AG10803 (cell line): ENCODE results near the gene SLC2A2.
A peak's percentile ranks its signal among the peaks of the same experiment; 100 is the strongest.

Experiments
- DNase-seq: peaks from one replicate; pipeline ENCODE4 v3.0.0; 2010; ENCODE audit warnings: low read depth
- H3K4me3 ChIP-seq: 2 replicates; pipeline ENCODE4 v1.5.1; 2011; ENCODE audit warnings: mild to moderate bottlenecking, low read length, control low read depth
- TF ChIP-seq, protein P1 (sequence below): conservative IDR thresholded peaks from 2 replicates; pipeline ENCODE4 v1.5.1; 2011; ENCODE audit warnings: mild to moderate bottlenecking, low read length, control low read depth, inconsistent platforms

SLC2A2 gene

DNA sequence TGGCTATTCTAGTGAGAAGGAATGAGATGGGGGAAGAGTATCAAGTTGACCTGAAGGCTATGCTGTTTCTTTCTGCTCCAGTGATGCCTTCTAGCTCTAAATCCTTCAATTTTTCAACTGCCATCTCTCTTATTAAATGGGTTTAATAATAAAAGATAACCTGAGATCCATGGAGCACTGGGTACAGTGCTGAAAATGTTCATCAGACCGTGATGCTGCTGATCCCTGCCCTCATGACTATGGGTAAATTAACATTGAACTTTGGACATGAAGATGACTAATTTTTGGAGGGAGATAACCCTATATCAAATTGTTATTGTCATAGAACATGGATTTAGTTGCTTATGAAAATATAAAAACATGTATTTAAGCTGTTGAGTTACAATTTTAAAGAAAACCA lies 27.7 kb upstream of the SLC2A2 start:
- no peak for DNase-seq
- no peak overlapping the region for H3K4me3 ChIP-seq
- TF ChIP-seq, protein P1, sequence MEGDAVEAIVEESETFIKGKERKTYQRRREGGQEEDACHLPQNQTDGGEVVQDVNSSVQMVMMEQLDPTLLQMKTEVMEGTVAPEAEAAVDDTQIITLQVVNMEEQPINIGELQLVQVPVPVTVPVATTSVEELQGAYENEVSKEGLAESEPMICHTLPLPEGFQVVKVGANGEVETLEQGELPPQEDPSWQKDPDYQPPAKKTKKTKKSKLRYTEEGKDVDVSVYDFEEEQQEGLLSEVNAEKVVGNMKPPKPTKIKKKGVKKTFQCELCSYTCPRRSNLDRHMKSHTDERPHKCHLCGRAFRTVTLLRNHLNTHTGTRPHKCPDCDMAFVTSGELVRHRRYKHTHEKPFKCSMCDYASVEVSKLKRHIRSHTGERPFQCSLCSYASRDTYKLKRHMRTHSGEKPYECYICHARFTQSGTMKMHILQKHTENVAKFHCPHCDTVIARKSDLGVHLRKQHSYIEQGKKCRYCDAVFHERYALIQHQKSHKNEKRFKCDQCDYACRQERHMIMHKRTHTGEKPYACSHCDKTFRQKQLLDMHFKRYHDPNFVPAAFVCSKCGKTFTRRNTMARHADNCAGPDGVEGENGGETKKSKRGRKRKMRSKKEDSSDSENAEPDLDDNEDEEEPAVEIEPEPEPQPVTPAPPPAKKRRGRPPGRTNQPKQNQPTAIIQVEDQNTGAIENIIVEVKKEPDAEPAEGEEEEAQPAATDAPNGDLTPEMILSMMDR, result no peak

DNA sequence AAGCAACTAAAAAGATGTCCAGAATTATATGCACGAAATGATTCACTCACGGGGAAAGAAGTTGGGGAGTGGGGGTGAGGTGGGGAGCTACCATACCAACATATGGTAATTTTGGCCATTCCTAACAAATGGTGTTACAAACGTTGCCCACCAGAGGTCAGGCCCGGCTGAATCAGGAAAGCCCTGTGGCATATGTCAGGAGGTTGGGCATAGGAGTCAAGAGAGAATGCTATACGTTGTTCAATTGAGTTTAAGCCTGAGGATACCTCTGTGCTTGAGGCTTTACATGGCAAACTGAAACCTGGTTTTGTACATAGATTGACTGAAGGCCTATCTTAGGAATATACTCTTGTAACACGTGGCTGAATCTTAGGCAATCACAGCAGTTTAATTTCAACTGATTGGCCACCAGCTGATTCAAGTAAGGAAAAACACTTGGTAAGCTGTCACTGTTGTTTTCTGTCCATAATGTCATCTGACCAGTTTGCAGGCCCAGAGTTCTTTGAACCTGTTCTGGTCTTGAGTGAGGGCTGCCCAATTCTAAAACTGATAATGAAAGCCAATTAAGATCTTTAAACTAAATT lies 23.4 kb upstream of the SLC2A2 start:
- peak; percentile 57 for DNase-seq
- TF ChIP-seq, protein P1, result peak; percentile 84
- no peak overlapping the region for H3K4me3 ChIP-seq

DNA sequence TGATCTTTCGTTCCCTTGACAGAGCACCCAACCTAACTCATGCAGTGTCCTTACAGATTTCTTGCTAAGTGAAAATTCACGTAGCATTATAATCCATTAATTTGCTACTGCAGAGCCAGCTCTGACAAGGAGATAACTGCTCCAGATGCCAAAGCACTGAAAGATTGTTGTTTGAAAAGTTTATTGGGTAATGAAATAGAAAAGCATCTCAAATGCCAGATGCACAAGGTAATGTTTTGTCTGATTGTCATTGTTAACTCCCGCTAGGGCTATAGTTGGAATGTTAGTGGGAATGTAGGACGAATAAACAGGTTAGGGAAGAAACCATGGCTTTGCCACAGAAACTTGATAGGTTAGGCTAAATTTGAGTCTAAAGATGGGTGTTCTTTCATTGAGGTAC lies 20.2 kb upstream of the SLC2A2 start:
- DNase-seq, result no peak
- H3K4me3 ChIP-seq, result no peak overlapping the region
- TF ChIP-seq, protein P1, result no peak

DNA sequence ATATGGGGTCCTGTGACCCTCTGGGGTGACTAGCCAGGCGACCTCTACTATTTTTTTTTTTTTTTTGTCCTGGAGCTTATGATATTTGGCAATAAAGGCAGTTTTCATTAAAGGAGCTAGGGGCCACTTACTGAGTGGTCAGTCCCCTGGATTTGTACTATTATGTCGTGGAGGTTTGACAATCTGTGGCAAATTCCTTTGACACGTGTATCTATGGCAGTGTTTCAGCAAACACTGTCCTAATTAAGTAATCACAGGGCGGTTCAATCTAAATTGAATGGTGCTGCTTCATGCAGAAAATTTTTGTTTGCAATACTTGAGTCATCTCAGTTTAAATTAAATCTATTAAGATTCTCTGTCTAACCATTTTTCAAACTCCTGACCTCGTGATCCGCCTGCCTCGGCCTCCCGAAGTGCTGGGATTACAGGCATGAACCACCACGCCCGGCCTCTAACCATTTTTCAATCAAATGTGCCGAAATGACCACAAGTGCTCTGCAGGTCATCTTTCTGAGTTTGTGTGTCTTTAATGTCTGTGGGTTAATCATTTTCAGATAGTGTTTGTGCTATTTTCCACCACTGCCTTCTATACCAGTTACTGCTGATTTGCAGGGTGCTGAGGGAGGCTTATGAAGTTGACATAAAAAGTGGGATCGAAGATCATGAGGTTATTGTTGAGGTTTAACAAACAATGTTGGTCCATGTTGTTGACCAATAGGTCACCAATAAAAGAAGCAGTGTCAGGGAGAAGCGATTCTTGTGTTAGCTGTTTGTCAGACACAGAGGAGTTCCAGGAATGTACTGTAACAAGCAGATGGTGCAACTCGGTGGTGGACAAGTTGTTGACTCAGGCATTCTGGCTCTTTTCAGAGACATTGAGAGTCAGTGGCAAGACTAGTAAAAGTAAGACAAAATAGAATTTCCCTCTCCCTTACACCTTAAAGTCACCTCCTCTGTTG lies 18.6 kb upstream of the SLC2A2 start:
- TF ChIP-seq, protein P1, result no peak
- DNase-seq, result peak; percentile 90
- no peak overlapping the region for H3K4me3 ChIP-seq

DNA sequence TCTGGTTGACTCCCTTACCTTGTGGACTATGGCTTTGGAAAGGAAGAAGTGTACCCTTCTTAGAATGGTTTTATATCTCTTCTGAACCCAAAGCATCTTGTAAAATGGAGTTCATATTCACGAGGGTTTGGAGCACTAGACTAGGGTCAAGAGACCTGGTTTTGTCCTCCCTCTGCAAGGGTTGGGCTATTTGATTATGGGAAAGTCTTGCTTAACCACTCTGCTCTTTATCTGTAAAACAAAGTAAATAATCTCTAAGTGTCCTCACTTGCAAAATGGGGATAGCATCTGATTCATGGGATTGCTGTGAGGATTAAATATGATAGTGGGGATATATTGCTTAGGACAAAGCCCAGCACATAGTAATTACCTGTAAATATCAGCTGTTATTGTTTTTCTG lies 17.9 kb upstream of the SLC2A2 start:
- H3K4me3 ChIP-seq, result no peak overlapping the region
- no peak for DNase-seq
- TF ChIP-seq, protein P1, result no peak

DNA sequence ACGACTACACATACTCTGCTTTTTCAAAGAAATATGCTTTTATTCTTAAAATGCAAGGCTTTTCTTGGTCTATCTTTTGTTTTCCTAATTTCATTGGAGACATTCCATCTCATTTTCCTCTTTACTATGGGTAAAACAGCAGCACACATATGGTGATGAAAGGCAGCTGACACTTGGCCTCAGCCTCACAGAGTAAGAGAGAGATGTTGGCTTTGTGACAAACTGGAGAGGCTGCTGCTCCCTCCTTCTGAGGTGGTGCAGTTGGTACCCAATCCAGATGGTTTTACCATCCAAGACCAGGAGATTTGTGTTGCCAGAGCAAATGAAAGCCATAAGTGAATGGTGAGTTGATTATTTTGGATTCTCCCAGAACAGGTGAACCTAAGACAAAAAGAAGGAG lies 13.2 kb upstream of the SLC2A2 start:
- no peak for DNase-seq
- no peak overlapping the region for H3K4me3 ChIP-seq
- TF ChIP-seq, protein P1, result no peak

DNA sequence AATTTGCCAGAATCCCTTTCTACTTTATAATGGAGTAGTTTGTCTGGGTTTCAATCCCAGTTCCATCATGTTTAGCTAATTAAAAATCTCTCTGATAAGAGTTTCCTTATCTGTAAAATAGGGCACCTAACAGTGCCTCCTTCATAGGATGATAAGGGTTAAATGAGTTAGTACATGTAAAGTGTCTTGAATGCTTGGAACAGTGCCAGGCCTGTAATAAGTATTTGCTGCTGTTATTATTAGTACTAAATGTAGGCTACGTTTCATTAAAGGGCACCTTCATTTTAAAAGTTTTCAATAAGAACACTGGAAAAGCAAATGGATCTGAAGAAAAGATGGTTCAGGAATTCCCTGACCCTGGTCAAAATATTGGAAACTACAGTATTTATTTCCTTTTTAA lies 11.8 kb upstream of the SLC2A2 start:
- no peak for DNase-seq
- TF ChIP-seq, protein P1, result no peak
- no peak overlapping the region for H3K4me3 ChIP-seq
